GM20431 (cell line): ENCODE measurements around the gene NPR2.

Experiments used
- in situ Hi-C: fragments of 300-500 bp; cut with MseI, MboI; formaldehyde crosslinking; loops from one replicate; pipeline ENCODE4 v1.15.0; 2020; ENCODE audit warnings: low sequenced_read_pairs; ENCODE audit not compliant: unreplicated experiment

NPR2 gene

DNA sequence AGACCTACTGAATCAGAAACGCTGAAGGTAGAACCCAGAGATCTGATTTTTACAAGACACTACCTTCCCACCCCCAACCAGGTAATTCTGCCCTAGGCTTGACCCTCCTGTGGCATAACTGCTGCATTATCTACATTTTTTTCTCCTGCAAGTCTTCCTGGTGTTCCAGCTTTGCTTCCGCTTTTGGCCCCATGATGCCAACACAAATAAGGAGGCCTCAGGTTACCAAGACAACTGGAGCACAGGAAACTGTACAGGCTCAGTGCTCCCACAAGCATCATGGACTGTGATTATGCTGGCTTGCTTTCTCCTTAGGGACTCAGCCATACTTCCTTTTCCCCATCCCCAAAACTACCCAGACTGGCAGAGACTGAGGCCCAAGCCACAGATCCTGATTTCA, 30.7 kb upstream of the NPR2 start:
- in situ Hi-C loops: no loop called here

DNA sequence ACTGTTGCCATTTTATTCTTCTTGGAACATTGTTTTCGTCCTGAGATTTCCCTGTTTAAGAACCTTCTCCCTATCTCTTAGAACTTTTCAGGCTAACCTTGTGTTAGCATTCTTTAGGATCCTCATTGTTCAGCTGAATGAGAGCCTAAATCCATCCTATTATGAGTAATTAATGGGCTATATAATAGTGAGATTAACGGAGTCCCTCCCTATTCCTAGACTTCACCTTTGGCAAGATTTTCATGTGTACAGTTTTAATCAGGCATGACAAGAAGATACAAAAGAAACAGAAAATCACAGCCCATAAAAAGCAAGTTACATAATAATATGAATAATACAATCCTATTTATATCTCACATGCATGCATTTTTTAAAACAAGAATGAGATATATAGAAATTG, 28.2 kb upstream of the NPR2 start:
- in situ Hi-C loops: no loop called here

DNA sequence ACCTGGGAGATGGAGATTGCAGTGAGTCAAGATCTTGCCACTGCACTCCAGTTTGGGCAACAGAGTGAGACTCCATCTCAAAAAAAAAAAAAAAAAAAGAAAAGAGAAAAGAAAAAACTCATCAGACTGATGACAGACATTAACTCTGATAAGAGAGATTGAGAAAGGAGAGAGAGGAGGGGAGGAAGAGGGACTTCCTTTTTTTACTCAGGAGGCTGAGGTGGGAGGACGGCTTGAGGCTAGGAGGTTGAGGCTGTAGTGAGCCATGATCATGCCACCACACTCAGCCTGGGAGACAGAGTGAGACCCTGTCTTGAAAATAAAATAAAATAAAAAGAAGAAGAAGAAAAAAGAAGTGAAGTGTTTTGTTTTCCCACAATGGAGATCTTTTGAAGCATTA, 27.6 kb upstream of the NPR2 start:
- in situ Hi-C loops: no loop called here

DNA sequence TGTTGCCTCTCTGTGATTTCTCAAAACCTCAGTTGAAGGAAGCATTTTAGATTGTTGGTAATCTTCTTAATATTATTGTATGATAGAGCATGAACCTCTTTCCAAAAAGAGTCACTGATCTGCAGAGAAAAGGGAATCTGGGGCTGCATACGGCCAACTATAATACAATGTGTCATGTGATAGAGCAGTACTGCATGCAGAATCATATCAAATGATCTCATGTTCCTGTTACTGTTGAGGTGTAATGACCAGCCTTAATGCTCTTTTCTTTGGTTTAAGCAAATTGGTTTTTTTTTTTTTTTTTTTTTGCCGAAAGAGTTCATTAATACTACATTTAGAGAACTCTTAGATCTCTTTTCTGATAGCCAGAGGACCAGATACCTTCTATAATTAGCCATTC, 24.4 kb upstream of the NPR2 start:
- in situ Hi-C loops: no loop called here

DNA sequence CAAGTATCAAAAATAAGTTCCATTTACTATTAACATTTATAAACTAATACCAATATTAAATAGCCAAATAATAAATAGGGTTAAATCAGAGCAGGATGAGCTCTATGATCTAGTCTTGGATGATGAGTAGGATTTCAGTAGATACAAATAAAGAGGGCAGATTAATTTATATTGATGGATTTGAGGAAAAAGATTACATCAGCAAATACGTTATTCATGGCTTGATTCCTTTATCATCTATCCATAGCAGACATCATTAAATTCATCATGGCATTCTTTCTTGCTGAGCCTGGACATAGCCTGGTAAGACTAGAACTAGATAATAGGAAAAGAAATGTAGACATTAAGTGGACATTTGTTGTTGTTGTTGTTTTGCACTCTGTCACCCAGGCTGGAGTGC, 23.9 kb upstream of the NPR2 start:
- in situ Hi-C loops: no loop called here

DNA sequence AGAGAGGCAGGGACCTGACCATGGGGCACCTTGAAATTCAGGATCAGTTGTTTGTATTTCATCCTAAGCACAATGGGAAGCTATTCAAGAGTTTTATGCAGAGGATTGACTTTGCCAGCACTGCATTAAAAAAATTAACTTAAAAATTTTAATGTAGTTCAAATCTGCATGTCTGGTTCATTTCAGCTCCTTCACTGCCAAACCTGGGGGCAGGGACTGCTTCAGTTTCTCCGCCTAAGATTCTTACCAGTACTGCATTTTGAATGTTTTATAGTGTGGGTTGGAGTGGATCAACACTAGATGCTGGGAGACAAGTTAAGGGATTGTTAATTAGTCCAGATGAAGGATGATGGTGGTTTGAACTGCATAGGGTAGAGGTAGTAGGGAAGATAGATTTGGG, 21.6 kb upstream of the NPR2 start:
- in situ Hi-C loops: no loop called here

DNA sequence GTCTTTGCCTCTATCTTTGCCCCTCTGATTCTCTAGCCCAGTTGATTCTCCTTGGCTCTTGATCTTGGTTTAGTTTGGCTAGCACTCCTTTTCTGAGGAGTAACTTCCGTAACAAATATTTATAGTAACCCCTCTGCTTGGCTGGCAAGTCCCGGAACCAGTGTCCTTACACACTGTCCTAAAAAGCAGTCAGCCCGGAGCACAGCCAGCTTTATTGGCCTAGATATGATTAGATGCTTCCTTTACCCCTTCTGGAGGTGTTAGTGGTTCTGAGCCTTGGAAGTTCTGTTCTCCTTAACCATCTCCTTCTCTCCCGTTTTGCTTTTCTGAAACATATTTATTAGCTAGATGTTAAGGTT, 20.3 kb upstream of the NPR2 start:
- in situ Hi-C loops: no loop called here

DNA sequence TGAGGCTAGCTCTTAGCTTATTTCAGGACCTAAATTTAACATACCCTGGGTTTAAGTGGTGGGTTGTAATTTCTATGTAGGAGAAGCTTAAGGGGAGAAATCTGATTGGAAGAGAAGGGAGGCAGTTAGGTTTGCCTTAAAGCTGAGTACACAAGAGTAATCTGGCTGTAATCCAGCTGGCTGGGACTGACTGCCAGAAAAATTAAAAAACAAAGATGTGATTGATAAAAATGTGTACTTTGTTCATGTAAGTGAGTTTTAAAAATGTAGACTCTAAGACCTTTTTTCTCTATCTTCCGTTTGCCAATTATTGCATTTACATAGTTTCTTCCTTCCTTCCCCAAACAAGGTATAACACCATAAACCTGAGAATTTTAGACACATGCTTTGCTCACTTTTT, 19.9 kb upstream of the NPR2 start:
- in situ Hi-C loops: no loop called here

DNA sequence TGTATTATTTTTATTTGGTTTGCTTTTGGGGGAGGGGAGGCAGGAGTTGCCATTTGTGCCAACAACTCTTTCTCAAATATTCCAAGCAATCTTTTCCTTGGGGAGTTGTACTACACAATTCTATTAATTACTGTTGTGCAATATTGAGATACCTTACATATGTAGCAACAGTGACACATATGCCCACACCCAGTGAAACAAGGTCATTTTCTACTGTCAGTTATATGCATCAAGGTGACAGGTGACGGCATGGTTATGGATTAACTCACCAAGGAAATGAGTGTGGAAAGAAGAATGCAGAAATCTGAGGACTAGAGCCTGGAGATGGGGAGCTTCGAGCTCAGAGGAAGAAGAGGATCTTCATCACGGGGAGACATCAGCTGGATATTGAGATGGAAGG, 19.4 kb upstream of the NPR2 start:
- in situ Hi-C loops: no loop called here

DNA sequence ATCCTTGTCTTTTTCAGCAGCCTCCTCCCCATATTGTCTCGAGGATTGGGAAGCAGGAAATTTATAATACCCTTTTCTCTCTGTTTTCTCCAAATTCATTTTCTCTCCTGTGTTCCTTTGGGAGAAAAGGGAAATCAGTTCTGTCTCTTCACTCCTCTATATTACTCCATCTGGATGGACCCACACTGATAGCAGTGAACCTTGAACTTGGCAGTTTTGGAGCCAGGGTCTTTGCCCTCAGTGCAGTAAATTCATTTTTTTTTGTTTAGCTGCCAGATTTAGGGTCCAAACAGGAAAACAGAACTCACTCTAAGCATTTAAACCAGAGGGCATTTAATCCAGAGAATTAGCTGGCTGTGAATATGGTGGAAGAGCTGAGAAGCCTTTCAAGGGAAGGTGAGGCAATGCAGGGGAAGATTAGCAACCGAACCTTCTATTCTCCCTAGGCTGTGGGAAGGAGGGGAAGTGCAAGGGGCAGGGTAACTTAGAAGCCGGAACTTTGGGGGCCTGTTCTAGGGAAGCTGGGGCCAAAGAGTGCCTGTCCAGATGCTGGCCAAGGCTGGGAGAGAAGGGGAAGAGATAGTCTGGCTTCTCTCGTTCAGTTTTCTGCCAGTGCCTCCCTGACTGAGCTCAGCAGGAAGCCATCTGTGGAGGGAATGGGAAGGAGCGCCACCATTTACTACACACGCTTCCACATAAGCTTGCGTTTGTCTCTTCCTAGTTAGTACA, 16.3 kb upstream of the NPR2 start:
- in situ Hi-C loops: no loop called here

DNA sequence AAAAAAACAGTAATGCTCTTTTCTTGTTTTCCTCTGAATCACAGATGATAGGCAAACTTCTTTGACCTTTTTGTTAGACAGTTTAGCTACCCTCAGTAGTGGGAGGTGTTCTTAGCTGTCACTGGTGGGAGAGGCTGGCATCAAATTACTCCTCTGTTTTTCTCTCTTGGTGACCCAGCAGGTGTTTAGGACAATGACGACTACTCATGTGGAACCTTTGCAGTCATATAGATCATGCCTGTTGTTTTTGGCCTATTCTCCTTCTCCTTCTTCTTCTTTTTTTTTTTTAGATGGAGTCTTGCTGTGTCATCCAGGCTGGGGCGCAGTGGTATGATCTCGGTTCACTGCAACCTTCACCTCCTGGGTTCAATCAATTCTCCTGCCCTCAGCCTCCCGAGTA, 15.4 kb upstream of the NPR2 start:
- in situ Hi-C loops: no loop called here

DNA sequence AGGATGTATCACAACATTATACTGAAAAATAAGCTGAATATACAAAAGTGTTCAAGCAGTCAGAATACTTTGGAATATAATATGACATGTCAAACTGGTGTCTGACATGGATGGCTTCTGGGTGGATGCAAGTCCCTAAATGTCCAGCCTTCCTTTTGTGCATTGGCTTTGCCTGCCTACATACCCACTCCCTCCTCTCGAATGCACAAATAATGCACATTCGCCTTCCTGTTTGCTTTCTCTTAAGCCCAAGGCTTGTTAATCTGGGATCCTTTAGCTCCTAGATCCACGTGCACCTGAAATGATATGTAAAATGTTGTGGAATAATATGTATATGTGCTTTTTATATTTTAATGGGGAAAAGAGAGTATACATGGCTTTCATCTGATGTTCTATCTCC, 12.9 kb upstream of the NPR2 start:
- in situ Hi-C loops: no loop called here

DNA sequence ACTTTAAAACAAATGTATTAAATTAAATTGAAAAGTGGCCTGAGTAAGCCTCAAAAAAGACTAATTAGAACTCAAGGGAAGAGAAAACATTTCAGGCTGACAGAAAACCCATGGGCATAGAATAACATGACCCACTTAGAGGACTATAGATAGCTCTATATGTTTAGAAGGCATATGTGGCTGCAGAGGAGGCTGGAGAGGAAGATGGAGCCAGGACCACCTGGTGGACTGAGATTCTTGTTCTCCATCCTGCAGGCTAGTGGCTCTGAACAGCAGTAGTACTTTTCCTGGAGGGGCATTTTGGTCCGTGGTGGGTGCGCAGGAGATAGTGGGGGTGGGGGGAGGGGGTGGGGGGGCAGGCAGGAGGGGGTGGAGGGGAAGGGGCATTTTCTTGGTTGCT, 10.3 kb upstream of the NPR2 start:
- in situ Hi-C loops: no loop called here

DNA sequence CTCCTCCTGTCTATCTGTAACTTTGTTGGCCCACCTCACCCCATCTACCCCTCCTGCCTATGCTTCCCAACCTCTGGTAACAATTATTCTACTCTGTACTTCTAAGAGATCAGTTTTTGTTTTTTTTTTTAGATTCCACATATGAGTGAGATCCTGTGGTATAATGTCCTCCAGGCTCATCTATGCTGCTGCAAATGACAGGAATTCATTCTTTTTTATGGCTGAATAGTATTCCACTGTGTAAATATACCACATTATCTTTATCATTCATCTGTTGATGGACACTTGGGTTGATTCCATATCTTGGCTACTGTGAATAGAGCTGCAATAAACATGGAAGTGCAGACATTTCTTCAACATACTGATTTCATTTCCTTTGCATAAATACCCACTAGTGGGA, 8.0 kb upstream of the NPR2 start:
- in situ Hi-C loops: no loop called here

DNA sequence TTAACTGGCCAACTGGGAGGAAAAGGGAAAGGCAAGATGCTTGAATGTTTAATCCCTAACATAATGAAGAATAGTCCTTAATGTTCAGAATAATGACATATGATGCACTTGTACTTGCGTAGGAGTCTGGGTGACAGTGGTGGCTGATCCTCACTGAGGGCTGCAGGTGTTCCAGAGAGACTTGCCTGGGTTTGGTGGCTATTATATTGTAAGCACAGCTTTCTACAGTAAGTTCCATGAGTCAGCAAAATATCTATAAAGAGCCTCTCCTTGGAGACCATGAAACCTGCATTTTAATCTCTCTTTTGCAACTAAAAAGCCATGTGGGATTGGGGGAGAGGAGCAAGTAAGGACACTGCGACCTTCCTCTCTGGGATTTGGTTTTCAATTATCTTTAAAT, 1.9 kb upstream of the NPR2 start:
- in situ Hi-C loops: no loop called here

DNA sequence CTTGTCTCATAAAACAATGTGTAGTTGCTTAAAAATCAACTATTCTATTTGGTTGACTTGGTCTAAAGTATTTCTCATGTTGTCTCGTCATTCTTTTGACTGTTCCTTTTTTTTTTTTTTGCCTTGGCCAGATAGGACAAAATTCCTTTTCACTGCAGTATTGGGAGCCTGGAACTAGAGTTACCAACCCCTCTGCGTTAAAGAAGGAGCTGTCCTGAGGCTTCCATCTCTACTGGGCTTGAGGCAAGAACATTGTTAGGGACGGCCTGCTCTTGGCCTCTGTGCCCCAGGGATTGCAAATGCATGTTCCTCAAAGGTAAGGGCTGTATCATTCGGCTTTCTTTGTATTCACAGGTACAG, 1.4 kb upstream of the NPR2 start:
- in situ Hi-C loops: no loop called here

DNA sequence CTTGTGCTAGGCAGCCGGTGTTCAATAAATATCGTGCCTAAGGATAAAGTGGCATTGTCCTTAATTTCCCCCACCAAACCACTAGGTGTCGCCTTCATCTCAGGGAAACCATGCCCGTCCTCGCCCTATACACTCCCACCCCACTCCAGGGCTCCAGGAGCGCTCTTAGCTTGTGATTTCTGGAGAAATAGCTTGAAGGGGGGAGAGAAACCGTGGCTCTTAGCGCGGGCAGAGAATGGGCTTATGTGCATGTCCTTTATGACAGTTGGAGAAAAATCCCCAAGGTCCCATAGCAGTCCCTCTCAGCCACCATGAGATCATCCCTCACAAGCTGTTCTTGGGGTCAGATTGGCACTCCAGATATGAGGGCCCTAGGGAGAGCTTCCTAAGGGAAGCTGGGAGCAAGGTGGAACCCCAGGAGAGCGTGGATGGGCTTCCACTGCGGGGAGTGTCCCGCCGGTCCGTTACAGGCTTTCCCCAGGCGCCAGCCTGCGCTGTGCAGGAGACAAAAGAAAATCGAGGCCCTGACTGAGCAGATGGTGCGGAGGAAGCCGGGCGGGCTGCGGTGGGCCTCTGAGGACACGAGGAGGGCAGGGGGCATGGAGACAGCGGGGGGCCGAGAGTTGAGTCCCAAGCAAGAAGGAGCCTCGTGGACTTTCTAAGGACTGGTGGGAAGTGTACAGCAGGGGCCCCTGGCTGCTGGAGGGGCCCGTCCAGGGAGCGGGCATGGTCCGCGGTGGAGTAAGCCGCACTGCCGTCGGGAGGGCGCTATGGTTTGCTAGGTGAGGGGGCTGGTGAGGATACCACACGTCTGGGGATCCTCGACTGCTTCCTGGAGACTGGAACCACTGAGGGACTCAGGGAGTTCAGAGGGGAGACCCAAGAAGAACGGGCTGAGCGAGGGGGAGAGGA, 750 bp upstream of the NPR2 start:
- in situ Hi-C loops: no loop called here

DNA sequence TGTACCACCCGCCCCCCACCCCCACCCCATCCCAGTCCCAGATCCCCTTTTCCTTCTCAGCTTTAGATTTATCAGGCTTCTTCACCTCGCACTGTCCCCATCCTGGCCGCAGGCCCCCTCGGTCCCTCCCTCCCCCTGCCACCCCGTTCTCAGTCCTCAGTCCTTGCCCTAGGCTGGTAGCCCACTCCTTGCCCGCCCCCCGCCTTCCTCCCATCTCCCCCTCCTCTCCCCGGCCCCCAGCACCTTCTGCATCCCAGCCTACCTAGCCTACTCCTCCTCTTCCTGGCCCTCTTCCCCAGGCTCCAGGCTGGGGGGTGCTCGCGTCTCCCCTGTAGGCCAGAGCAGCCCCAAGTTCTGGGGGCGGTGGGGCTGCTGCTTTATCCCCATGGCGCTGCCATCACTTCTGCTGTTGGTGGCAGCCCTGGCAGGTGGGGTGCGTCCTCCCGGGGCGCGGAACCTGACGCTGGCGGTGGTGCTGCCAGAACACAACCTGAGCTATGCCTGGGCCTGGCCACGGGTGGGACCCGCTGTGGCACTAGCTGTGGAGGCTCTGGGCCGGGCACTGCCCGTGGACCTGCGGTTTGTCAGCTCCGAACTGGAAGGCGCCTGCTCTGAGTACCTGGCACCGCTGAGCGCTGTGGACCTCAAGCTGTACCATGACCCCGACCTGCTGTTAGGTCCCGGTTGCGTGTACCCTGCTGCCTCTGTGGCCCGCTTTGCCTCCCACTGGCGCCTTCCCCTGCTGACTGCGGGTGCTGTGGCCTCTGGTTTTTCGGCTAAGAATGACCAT, 828 bp downstream of the NPR2 start:
- in situ Hi-C loops: no loop called here

DNA sequence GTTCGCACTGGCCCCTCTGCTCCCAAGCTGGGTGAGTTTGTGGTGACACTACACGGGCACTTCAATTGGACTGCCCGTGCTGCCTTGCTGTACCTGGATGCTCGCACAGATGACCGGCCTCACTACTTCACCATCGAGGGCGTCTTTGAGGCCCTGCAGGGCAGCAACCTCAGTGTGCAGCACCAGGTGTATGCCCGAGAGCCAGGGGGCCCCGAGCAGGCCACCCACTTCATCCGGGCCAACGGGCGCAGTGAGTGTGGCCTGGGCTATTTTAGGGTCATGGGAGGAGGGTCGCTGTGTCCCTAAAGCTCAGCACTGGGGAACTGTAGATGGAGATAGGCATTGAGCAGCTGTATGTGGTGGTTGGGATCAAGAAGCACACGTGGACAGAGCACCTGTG, 1.4 kb downstream of the NPR2 start:
- in situ Hi-C loops: no loop called here

DNA sequence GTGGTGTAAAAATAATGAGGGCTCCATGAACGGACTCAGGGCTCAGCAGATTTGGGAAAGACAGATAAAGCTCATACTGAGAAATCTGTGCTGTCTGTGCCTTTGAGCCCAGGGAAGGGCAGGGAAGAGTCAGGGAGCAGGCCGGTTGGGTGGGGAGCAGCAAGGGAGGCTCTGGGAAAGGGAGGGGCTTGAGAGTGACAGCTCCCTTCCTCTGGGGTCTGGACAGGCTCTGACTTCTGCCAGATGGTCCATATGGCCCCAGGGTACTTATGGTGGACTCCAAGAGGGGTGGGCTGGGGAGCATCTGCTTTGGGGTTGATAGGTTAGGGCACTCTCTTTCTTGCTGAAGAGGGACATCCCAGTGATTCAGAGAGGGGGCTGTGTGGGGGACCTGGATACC, 2.1 kb downstream of the NPR2 start:
- in situ Hi-C loops: no loop called here

DNA sequence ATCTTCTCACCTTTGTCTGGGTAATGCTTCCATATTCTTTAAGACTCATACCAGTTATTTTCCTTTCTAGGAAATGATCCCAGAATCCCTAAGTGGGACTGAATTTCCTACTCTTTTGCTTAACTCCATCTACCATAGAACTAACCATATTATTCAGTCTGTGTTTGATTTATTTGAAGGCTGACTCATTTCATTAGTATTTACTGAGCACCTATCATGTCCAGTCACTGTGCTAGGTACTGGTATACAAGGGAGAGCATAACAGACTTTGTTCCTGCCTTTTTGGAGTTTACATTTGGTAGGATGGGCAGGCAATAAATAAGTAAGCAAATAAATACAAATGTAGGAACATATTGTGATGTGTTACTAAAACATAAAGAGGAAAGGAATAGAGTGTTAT, 4.3 kb downstream of the NPR2 start:
- in situ Hi-C loops: no loop called here
